Vagina (tissue), 2 donors: ENCODE measurements around the gene DUSP23.

Experiments
- POLR2AphosphoS5 ChIP-seq, 2 donors: sonication (generic); formaldehyde crosslinking; IDR thresholded peaks; one replicate each; pipeline ENCODE4 v1.9.0; 2017; ENCODE audit warnings: antibody characterized with exemption in 2 of 2, mild to moderate bottlenecking in 2 of 2, low read depth in 1 of 2; ENCODE audit not compliant: insufficient read depth in 1 of 2
- TF ChIP-seq, protein P1 (sequence below), 3 experiments: fragments of 450-650 bp in 2 of 3; fragments of 200-600 bp in 1 of 3; sonication (generic) in 1 of 3; IDR thresholded peaks; one replicate each; pipeline ENCODE4 v1.5.1; 2017 to 2019; ENCODE audit warnings: antibody characterized with exemption in 3 of 3, mild to moderate bottlenecking in 2 of 3, moderate library complexity in 2 of 3

DNA sequence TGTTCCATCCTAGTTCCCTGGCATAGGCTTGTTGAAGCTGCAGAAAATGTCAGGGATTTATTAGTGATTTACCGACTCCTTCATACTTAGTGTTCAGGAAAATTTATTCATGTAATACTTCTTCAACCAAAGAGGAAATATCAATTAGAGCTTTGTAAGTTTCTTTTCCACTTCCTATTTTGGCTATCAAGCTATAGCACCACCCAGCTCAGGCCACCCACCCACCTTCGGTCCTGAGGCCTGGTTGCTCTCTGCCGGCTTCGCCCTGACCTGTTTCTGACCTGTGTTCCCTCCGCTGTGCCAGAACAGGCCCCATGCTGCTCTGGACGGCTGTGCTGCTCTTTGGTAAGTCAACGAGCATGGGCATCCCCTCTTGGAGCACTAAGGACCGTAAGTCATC, 21.3 kb downstream of the DUSP23 start, which contains the start of gene FCRL6:
- TF ChIP-seq, protein P1, sequence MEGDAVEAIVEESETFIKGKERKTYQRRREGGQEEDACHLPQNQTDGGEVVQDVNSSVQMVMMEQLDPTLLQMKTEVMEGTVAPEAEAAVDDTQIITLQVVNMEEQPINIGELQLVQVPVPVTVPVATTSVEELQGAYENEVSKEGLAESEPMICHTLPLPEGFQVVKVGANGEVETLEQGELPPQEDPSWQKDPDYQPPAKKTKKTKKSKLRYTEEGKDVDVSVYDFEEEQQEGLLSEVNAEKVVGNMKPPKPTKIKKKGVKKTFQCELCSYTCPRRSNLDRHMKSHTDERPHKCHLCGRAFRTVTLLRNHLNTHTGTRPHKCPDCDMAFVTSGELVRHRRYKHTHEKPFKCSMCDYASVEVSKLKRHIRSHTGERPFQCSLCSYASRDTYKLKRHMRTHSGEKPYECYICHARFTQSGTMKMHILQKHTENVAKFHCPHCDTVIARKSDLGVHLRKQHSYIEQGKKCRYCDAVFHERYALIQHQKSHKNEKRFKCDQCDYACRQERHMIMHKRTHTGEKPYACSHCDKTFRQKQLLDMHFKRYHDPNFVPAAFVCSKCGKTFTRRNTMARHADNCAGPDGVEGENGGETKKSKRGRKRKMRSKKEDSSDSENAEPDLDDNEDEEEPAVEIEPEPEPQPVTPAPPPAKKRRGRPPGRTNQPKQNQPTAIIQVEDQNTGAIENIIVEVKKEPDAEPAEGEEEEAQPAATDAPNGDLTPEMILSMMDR (IDR thresholded peaks at IDR 0.05), result no peak
- no peak for TF ChIP-seq POLR2AphosphoS5 (IDR thresholded peaks at IDR 0.05; ENCODE audit: insufficient read depth in 1 of 2, low read depth in 1 of 2)
